PC-3 (cell line): ENCODE results near the gene ZC3H14. TPM values are rescaled to one million over a fixed set of nuclear protein-coding genes. Genes with fewer than 3 reads are reported as not detected.

Source experiments
- ATAC-seq: fragments of 200-7000 bp; cut with Tn5 transposase; 2 replicates; pipeline ENCODE4 v1.9.1; 2020; ENCODE audit warnings: mild to moderate bottlenecking, moderate library complexity
- BruUV-seq: library from RNA; stranded (reverse); fragments of 400-500 nt; replicated peaks from 2 replicates; lab custom pipeline; 2021; lab: Mats Ljungman, UMichigan
- CTCF ChIA-PET: fragments of 300-600 bp; sonication (Branson Sonifier 250); formaldehyde crosslinking; loops from one replicate; lab custom pipeline; 2022; ENCODE audit warnings: antibody characterized with exemption; lab: Charles Lee
- POLR2A ChIA-PET: fragments of 300-600 bp; sonication (Branson Sonifier 250); formaldehyde crosslinking; loops from one replicate; lab custom pipeline; 2022; ENCODE audit warnings: antibody characterized with exemption; ENCODE audit not compliant: unreplicated experiment; lab: Charles Lee
- DNase-seq: peaks from one replicate; pipeline ENCODE4 v3.0.0-alpha.2; 2015
- H2AFZ ChIP-seq: fragments of 300-600 bp; sonication (generic); 2 replicates; pipeline ENCODE4 v1.6.0; 2016; ENCODE audit warnings: antibody characterized with exemption, low read length
- H3F3A ChIP-seq: fragments of 300-600 bp; sonication (generic); one replicate; pipeline ENCODE4 v1.6.0; 2017; ENCODE audit warnings: antibody characterized with exemption, low read length, control low read depth, mild to moderate bottlenecking; ENCODE audit not compliant: unreplicated experiment
- H3K27ac ChIP-seq: fragments of 300-600 bp; sonication (generic); 2 replicates; pipeline ENCODE4 v1.5.1; 2016; ENCODE audit warnings: mild to moderate bottlenecking, low read length
- H3K27me3 ChIP-seq: fragments of 300-600 bp; sonication (generic); 2 replicates; pipeline ENCODE4 v1.6.1; 2016; ENCODE audit warnings: low read length, mixed read lengths
- H3K36me3 ChIP-seq: fragments of 300-600 bp; sonication (generic); 2 replicates; pipeline ENCODE4 v1.6.1; 2016; ENCODE audit warnings: low read depth, mixed run types, low read length, mixed read lengths
- H3K4me1 ChIP-seq: fragments of 300-600 bp; sonication (generic); 2 replicates; pipeline ENCODE4 v1.5.1; 2016; ENCODE audit warnings: low read length; ENCODE audit not compliant: insufficient read depth
- H3K4me2 ChIP-seq: fragments of 300-600 bp; sonication (generic); 2 replicates; pipeline ENCODE4 v1.6.0; 2016; ENCODE audit warnings: low read length
- H3K4me3 ChIP-seq: fragments of 300-600 bp; sonication (generic); 2 replicates; pipeline ENCODE4 v1.5.1; 2016; ENCODE audit warnings: mild to moderate bottlenecking, low read length, mixed read lengths
- H3K79me2 ChIP-seq: fragments of 300-600 bp; sonication (generic); 2 replicates; pipeline ENCODE4 v1.6.1; 2017; ENCODE audit warnings: low read length, mixed read lengths
- H3K9ac ChIP-seq: fragments of 300-600 bp; sonication (generic); 2 replicates; pipeline ENCODE4 v1.6.0; 2016; ENCODE audit warnings: mild to moderate bottlenecking, low read length
- H3K9me2 ChIP-seq: fragments of 300-600 bp; sonication (generic); replicated peaks from 2 replicates; pipeline ENCODE4 v1.6.1; 2016; ENCODE audit warnings: mixed run types, low read length, mixed read lengths
- H3K9me3 ChIP-seq: fragments of 300-600 bp; sonication (generic); 2 replicates; pipeline ENCODE4 v1.6.1; 2016; ENCODE audit warnings: low read length, mixed read lengths
- H4K20me1 ChIP-seq: fragments of 300-600 bp; sonication (generic); 2 replicates; pipeline ENCODE4 v1.6.1; 2016; ENCODE audit warnings: low read length, mixed read lengths
- CTCF ChIP-seq: fragments of 300-600 bp; sonication (generic); conservative IDR thresholded peaks from 2 replicates; pipeline ENCODE4 v1.5.1; 2017; ENCODE audit warnings: antibody characterized with exemption, low read depth, mild to moderate bottlenecking, low read length
- EZH2 ChIP-seq: fragments of 300-600 bp; sonication (generic); IDR thresholded peaks from one replicate; pipeline ENCODE4 v1.6.1; 2017; ENCODE audit warnings: antibody characterized with exemption, mild to moderate bottlenecking, low read length; ENCODE audit not compliant: unreplicated experiment
- EZH2phosphoT487 ChIP-seq: fragments of 300-600 bp; sonication (generic); IDR thresholded peaks from 2 replicates; pipeline ENCODE4 v1.6.1; 2018; ENCODE audit warnings: mild to moderate bottlenecking, antibody characterized with exemption, low read length, borderline replicate concordance
- intact Hi-C: fragments of 100-400 bp; cut with micrococcal nuclease; formaldehyde crosslinking; loops from 2 replicates; pipeline ENCODE4 v1.9.0; 2023
- total RNA-seq: library from RNA; depleted of rRNA; stranded (reverse); fragments of >200 nt; gene quantifications from 2 replicates; pipeline ENCODE4 v1.2.3, GENCODE V29; 2014

ZC3H14 gene
- total RNA-seq, 1 experiment from 2014 or later: 58.2 TPM

- DNase-seq: no peak
- Histone ChIP-seq H3K9me3 (no peaks in the 10 kb centered on the region), H3K9me2 (no peaks in the 10 kb centered on the region), H4K20me1 (0 out of 2 replicates have a peak, but pooled peaks cover 11% of the 10 kb centered on the region), H3K27ac (no peak overlapping the region), H3K79me2 (peaks cover 39% of the 10 kb centered on the region), H3K4me2 (peak overlapping the region; percentile 90), H3K36me3 (peaks cover 3% of the 10 kb centered on the region; the same call in 1 of the 2 replicates), H3K4me1 (peaks cover 12% of the 10 kb centered on the region), H3K27me3 (no peaks in the 10 kb centered on the region), H3K9ac (peak overlapping the region; percentile 93), H3F3A (no peaks in the 10 kb centered on the region), H2AFZ (peak overlapping the region; percentile 95), H3K4me3 (peak overlapping the region; percentile 74)
- POLR2A ChIA-PET: no interaction called here
- intact Hi-C loops: loop anchor here (5.0 kb wide), 2 partner anchors 305 to 1395 kb away; partner anchors contain the start of gene TDP1
- TF ChIP-seq EZH2phosphoT487: no peak
- TF ChIP-seq EZH2: no peak
- no peak for TF ChIP-seq CTCF
- CTCF ChIA-PET: no interaction called here
- no TSS peak for BruUV-seq
- no peak for ATAC-seq
Measured at GRCh38 chr14:88562532-88562830, 356 bp upstream of the ZC3H14 start.

DNA sequence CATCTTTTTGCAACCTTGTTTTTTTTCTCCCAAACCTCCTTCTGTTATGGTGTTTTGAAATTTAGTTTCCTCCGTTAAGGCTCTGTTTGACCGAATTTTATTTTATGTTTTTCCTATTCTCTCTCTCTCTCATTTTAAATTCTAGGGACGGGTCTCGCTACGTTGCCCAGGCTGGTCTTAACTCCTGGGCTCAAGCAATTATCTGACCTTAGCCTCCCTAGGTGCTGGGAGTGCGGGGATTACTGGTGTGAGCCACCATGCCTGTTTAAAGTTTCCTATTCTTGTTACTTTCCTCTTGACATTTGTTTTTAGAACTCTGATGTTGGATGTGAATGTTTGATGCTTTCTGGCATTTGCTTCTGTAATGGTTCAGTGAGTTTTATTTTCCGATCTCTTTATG is 1.0 kb downstream of the ZC3H14 start:
- no peaks in the 10 kb centered on the region for H3K27me3 ChIP-seq
- DNase-seq (no peak), ATAC-seq (no peak)
- intact Hi-C loops: loop anchor here (5.0 kb wide), 2 partner anchors 303 to 1393 kb away; partner anchors contain the start of gene TDP1
- peaks cover 12% of the 10 kb centered on the region for H3K4me1 ChIP-seq
- no peak for TF ChIP-seq CTCF
- TF ChIP-seq EZH2phosphoT487: no peak
- no peak for TF ChIP-seq EZH2
- peaks cover 17% of the 10 kb centered on the region; the same call in 1 of the 2 replicates for H3K36me3 ChIP-seq
- H3K79me2 ChIP-seq: peaks cover 39% of the 10 kb centered on the region
- no peaks in the 10 kb centered on the region for H3K9me2 ChIP-seq
- H3K9me3 ChIP-seq: no peaks in the 10 kb centered on the region
- H3K4me2 ChIP-seq: peak overlapping the region; percentile 90
- peak overlapping the region; percentile 74 for H3K4me3 ChIP-seq
- CTCF ChIA-PET: no interaction called here
- POLR2A ChIA-PET: no interaction called here
- no peak overlapping the region for H3K27ac ChIP-seq
- peak overlapping the region; percentile 95; the same call in 1 of the 2 replicates for H2AFZ ChIP-seq
- H3K9ac ChIP-seq: peak overlapping the region; percentile 93
- 0 out of 2 replicates have a peak, but pooled peaks cover 11% of the 10 kb centered on the region for H4K20me1 ChIP-seq
- no peaks in the 10 kb centered on the region for H3F3A ChIP-seq
- no TSS peak for BruUV-seq

- TF ChIP-seq EZH2phosphoT487: no peak
- TF ChIP-seq EZH2: no peak
- no peak for TF ChIP-seq CTCF
- no TSS peak for BruUV-seq
- CTCF ChIA-PET: no interaction called here
Measured at GRCh38 chr14:88565427-88565826, 2.6 kb downstream of the ZC3H14 start.

More at GRCh38 chr14:88565427-88565826, 2.6 kb downstream of the ZC3H14 start:
- ATAC-seq (no peak), DNase-seq (no peak)
- Histone ChIP-seq H3K4me2 (no peak overlapping the region), H3K36me3 (peaks cover 32% of the 10 kb centered on the region), H3K9me2 (no peaks in the 10 kb centered on the region), H4K20me1 (0 out of 2 replicates have a peak, but pooled peaks cover 11% of the 10 kb centered on the region), H3K4me3 (no peak overlapping the region), H3K27me3 (no peaks in the 10 kb centered on the region), H3K9ac (no peak overlapping the region), H3K9me3 (no peaks in the 10 kb centered on the region), H3K27ac (no peak overlapping the region), H3K4me1 (peaks cover 12% of the 10 kb centered on the region), H3K79me2 (peaks cover 39% of the 10 kb centered on the region), H3F3A (no peaks in the 10 kb centered on the region), H2AFZ (no peak overlapping the region)
- intact Hi-C loops: no loop called here
- POLR2A ChIA-PET: no interaction called here
